ENCODE results near the gene PADI1.

PADI1 gene

DNA sequence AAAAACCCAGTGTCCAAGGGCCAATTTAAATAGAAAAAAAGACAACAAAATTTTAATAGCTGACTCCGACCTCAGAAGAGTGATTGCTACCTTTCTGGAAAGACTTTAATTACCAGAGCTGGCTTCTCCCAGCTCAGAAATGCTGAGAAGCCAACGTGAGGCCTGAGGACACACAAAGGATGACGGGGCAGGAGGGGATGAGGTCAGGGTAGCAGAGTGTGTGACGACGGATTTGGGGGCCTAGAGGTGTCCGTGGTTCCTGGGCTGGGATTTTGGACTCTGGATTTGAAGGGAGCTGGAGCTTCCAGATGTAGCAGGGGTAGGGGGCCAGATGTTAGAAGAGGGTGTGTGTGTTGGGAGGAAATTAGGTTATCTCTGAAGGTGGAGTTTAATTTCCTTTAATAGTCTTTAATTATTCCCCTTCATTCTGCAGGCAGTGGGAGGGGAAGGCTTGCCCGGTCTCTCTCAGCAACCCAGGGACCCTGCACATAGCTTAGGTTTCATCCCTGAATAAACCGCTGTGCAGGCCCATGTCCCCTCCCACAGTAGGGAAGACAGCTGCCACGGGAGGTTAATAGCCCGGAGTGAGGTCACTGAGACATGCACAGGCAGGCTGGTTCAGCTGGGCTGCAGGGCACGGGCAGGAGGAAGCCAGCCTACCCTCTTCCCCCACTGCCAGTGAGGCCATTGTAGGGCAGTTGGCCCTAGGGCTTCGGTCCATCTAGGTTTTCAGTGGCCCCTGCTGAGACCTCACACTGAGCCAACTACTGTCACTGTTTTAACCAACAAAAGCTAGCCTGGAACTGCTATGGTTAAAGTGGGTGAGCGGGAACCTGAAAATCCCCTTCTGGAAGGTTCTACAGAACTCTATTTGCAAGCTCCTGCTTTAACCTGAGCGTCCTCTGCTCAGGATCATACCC is 40.2 kb downstream of the PADI1 start:
- DNase-seq, result no peak

DNA sequence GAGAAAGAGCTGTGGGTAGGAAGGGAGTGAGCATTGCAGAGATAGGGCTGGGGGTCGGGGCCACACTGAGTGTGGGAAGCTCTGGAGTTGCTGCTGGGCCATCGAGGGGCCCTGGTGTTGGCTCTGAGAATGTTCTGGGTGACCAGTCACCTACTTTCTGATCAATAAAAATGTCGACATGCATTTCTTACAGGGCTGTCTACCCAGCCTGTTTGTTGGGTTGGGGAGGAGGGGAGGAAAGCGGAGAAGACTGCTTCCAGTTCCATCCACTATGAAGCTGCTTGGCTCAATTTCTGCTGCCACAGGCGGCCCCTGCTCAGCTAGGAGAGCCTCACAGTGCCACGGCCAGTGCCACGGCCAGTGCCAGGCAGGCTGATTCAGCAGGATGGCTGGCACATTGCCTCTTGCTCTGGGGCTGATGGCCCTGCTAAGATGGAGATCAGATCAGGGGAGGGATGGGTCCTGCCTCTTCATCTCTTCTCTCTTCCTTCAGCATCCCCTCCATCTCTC is 40.9 kb downstream of the PADI1 start:
- DNase-seq, result no peak

- no peak for DNase-seq
These were observed 42.0 kb downstream of the PADI1 start for GRCh38 chr1:17246971-17247370.

DNA sequence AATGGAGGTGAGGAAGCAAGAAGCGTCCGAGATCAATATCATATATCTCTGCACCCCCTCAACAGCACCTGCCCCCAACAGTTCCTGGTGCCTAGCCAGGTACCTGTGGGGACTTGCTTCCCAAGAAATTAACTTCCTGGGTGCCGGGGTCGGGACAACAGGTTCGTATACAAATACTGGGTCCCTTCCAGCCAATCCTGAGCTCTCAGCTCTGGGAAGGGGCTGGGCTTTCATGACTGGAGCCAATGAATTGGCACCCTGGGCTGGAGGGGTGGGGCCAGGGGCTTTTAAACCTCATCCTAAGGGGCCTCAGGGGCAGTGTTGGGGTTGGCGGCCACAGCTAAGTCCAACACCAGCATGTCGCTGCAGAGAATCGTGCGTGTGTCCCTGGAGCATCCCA is 43.9 kb downstream of the PADI1 start, which contains the start of gene PADI3:
PADI3 (plus strand) TSS at position 318 of the 400 bp plus-strand sequence; CDS start at position 358, 40 bp downstream.
- no peak for DNase-seq

DNA sequence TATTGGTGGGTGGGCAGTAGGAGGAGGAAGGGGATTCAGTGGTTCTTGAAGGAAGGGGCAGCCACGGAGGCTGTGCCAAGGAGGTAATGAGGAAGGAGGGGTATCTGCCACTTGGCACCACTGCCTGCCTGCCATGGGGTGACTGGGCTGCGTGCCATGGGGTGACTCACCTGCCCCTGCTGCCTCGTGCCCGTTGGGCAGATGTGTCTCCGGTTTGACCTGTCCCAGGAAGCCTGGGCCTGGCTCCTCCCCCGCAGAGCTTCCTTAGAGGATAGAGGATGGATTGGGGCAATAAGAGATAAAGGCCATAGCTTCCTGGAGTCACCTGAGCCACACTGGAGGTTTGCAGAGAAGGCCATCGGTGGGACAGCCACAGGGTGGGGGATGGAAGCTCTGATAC is 45.7 kb downstream of the PADI1 start:
- no peak for DNase-seq

- DNase-seq, result no peak
These were observed 46.3 kb downstream of the PADI1 start for GRCh38 chr1:17251246-17251645.

DNA sequence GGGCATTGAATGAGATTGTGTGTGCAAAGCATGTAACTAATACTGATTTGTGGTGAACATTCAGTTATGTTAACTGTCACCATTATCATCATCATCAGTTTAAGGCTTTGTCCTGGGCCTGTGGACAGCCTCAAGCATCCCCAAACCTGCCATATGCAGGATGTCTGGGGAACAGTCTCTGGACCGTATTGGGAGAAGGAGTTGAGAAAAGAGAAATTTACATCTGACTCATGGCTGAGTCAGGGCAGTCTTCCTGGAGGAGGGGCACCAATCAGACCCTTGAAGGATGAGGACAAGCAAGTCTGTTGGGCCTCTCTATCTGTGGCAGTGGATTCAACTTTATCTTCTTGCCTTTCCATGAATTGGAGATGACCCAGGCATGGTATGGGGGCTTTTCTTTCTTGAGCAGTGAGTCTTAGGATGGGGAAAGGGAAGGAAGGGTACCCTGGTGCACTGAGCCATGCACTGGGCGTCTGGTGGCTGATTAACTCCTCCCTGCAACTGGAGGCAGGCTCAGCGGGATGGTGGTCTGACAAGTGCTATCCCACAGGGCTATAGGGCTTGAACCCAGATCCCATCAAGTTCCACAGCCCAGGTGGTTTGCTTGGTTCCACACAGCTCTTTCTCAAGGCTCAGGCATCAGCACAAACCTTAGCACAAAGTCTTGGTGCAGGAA is 46.9 kb downstream of the PADI1 start:
- DNase-seq, result no peak

- no peak for DNase-seq
These were observed 50.4 kb downstream of the PADI1 start for GRCh38 chr1:17255336-17255735.

- no peak for DNase-seq
These were observed 53.3 kb downstream of the PADI1 start for GRCh38 chr1:17258116-17258757.

GRCh38 chr1:17258758-17259130 is 53.8 kb downstream of the PADI1 start:
- DNase-seq, result no peak

GRCh38 chr1:17259233-17259873 is 54.4 kb downstream of the PADI1 start:
- DNase-seq, result no peak

DNA sequence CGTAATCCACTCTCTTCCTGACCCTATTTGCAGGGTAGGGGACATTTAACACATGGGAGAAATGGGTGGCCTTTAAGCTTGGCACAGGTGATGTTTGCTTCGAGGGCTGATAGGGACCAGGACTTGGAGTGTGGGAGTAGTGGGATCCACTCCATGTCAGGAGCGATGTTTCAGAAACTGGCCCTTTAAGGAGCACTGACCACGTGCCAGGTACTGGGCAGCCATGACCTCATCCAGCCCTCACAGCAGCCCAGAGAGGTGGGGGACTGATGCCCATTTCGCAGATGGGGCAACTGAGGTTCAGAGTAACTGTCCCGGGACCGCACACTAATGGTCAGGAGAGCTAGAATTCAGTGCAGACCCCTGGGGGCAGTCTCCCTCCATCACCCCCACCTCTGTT is 55.3 kb downstream of the PADI1 start:
- no peak for DNase-seq

- no peak for DNase-seq
These were observed 55.8 kb downstream of the PADI1 start for GRCh38 chr1:17260738-17261137.

- DNase-seq, result no peak
These were observed 59.0 kb downstream of the PADI1 start for GRCh38 chr1:17263936-17264335.

DNA sequence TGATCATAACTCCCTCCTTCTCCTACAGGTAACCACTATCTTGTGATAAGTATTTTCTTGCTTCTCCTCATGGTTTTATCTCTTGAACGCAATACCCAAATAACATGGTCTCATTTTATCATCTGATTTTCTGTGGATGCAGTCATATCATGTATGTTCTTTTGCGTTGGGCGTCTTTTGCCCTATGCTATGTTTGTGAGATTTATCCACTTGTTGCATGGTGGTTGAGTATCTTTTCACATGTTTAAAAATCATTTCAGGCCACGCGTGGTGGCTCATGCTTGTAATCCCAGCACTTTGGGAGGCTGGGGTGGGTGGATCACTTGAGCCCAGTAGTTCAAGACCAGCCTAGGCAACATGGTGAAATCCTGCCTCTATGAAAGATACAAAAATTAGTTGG is 59.5 kb downstream of the PADI1 start:
- DNase-seq, result no peak

- DNase-seq, result no peak
These were observed 60.2 kb downstream of the PADI1 start for GRCh38 chr1:17265162-17265561.

DNA sequence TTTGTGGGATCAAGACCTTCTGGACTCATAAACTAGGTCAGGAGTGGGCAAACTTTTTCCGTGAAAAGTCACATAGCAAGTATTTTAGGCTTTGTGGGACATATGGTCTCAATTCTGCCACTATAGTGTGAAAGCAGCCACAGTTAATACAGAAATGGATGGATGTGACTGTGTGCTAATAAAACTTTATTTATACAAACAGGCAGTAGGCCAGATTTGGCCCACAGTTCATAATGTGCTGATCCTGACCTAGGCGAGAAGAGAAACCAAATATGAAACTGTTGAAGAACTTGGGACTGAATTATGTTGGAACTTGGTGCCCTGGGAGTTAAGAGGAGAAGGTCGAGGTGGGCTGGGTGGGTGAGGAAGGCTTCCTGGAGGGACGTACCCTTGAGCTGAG is 61.0 kb downstream of the PADI1 start:
- no peak for DNase-seq

- DNase-seq, result no peak
These were observed 66.2 kb downstream of the PADI1 start for GRCh38 chr1:17270891-17271765.

DNA sequence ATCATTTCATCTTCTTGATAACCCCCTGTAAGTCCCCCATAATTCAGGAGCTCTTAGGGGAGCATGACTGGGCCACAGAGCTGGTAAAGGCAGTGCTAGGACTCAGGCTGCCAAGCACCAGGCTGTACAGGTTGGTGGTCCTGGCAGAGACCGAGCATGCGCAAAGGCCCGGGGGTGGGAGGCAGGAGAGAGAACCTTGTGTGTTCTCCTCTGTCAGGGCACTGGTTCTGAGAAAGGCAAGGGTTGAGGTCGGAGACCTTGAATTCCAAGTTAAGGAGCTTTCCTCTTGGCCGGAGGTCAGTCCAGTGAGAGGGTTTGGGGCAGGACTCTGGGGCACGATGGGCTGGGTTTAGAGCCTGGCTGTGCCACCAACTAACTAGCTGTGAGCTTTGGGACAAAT is 67.1 kb downstream of the PADI1 start:
- DNase-seq, result no peak

GRCh38 chr1:17272646-17273045 is 67.7 kb downstream of the PADI1 start:
- no peak for DNase-seq

GRCh38 chr1:17273096-17273495 is 68.2 kb downstream of the PADI1 start:
- DNase-seq, result no peak
